ENCODE results near the gene GALNT2. TPM values are rescaled to one million over a fixed set of nuclear protein-coding genes. Genes with fewer than 3 reads are reported as not detected.

Gene GALNT2
- total RNA-seq, 1 donor from 2014 or later = 67.9 TPM

DNA sequence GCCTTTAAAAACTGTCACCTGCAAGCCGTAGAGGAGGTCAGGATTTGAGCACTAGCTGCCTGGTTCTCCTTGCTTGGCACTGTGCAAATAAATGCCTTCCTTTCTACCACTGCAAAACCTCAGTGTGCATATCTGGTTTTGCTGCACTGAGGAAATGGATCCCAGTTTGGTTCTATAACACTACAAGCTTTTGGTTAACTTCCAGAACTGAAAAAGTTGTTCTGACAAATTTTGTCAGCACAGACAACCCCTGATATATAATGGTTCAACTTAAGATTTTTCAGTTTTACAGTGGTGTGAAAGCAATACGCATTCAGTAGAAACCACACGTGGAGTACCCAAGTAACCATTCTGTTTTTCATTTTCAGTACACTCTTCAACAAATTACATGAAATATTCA is 29.8 kb upstream of the GALNT2 start:
- Mint-ChIP-seq H3K4me1 (ENCODE audit: low read depth) (peaks cover 6% of the 10 kb centered on the region), H3K27me3 (ENCODE audit: insufficient read depth) (peaks cover 2% of the 10 kb centered on the region), H3K36me3 (ENCODE audit: low read depth) (peaks cover 4% of the 10 kb centered on the region), H3K4me3 (no peak overlapping the region), H3K27ac (no peak overlapping the region), H3K9me3 (peaks cover 11% of the 10 kb centered on the region)
- no peak for DNase-seq (ENCODE audit: low spot score)
- intact Hi-C loops (cut with micrococcal nuclease) = loop anchor here (1.0 kb wide), 1 partner anchor 67 kb away; no protein-coding TSS in a partner anchor

DNA sequence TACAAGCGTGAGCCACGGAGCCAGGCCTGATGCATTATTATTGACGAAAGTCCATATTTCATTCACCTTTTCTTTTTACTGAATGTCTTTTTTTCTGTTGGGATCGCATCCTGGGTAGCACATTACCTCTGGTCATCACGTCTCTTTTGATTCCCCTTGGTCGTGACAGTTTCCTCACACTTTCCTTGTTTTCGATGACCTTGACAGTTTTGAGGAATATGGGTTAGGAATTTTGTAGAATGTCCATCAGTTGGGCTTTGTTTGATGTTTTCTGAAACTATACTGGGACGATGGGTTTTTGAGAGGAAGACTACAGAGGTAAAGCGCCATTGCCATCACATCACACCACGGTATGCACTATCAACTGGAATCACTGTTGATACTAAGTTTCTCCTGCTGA is 26.6 kb upstream of the GALNT2 start:
- Mint-ChIP-seq H3K9me3 (peaks cover 11% of the 10 kb centered on the region), H3K4me3 (no peak overlapping the region), H3K4me1 (ENCODE audit: low read depth) (peaks cover 6% of the 10 kb centered on the region), H3K27me3 (ENCODE audit: insufficient read depth) (peaks cover 9% of the 10 kb centered on the region), H3K36me3 (ENCODE audit: low read depth) (peaks cover 4% of the 10 kb centered on the region), H3K27ac (no peak overlapping the region)
- DNase-seq (ENCODE audit: low spot score) = no peak
- intact Hi-C loops (cut with micrococcal nuclease) = no loop called here

DNA sequence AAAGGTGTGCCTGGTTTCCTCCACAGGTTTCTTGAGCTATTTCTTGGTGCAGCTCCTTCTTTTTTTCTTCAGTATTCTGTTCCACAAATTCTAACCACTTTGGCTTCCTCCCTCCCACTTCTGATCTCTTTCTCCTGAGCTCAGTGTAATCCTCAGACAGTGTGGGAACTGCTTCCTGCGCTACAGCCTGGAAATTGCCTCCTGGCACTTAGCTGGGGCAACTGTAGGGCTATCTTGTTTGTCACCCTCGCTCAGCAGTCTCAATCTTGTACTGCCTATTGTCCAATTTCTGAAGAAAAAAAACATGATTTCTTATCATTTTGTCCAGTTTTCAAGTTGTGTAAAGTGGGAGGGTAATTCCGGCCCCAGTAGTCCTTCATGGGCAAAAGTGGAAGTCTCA is 24.0 kb upstream of the GALNT2 start:
- Mint-ChIP-seq H3K4me3 (no peak overlapping the region), H3K9me3 (no peaks in the 10 kb centered on the region), H3K27ac (no peak overlapping the region), H3K27me3 (ENCODE audit: insufficient read depth) (peaks cover 9% of the 10 kb centered on the region), H3K36me3 (ENCODE audit: low read depth) (no peaks in the 10 kb centered on the region), H3K4me1 (ENCODE audit: low read depth) (no peaks in the 10 kb centered on the region)
- no peak for DNase-seq (ENCODE audit: low spot score)
- intact Hi-C loops (cut with micrococcal nuclease) = no loop called here

DNA sequence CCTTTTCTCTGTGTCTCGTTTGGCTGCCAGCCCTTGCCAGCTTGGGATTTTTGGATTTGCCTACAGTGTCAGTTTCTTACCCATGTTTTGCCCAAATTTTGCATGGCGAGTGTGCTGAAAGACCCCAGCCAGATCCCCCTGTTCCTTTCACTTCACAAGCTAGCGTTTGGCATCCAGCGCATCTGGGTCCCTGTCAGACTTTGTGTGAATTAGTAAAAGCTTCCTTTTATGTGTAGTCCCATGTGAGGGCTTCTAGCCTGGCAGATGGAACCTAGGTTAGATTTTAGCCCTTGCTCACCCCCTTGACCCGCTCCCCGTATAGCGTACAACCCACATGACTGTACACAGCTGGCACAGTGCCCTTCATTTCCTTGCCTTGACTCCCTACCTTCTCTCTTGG is 22.3 kb upstream of the GALNT2 start:
- H3K27ac Mint-ChIP-seq = no peak overlapping the region
- no peak for DNase-seq (ENCODE audit: low spot score)
- H3K27me3 Mint-ChIP-seq (ENCODE audit: insufficient read depth) = peaks cover 9% of the 10 kb centered on the region
- no peaks in the 10 kb centered on the region for H3K9me3 Mint-ChIP-seq
- no peak overlapping the region for H3K4me3 Mint-ChIP-seq
- no peaks in the 10 kb centered on the region for H3K4me1 Mint-ChIP-seq (ENCODE audit: low read depth)
- intact Hi-C loops (cut with micrococcal nuclease) = no loop called here
- H3K36me3 Mint-ChIP-seq (ENCODE audit: low read depth) = peaks cover 1% of the 10 kb centered on the region

DNA sequence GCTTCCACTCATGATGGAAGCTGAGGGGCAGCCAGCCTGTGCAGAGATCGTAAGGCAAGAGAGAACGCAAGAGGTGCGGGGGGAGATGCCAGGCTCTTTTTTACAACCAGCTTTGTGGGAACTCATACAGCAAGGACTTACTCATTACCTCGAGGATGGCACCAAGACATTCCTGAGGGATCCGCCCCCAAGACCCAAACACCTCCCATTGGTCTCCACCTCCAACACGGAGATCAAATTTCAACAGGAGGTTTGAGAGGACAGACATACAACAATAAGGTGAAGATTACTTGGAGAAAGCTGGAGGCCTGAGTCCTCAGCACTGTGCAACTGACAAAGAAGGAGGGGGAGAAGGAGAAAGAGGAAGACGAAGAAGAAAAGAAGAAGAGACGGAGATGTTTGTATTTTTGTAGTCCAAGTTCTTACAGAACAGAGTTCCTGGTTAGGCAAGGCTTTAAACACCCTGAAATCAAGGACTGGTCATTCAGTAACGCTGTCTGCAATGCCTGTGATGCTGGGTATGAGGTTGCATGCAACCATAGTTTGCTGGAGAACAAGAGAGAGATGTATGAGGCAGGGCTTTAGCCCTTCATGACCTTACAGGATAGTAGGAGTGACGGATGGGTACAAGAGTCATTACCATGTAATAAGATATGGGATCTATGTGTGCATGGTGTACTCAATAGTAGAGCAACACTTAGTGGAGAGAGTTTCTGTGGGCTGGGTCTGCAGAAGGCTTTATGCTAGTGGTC is 19.7 kb upstream of the GALNT2 start:
- H3K4me1 Mint-ChIP-seq (ENCODE audit: low read depth) = peaks cover 5% of the 10 kb centered on the region
- no peak overlapping the region for H3K4me3 Mint-ChIP-seq
- peaks cover 7% of the 10 kb centered on the region for H3K27me3 Mint-ChIP-seq (ENCODE audit: insufficient read depth)
- H3K9me3 Mint-ChIP-seq = no peaks in the 10 kb centered on the region
- intact Hi-C loops (cut with micrococcal nuclease) = no loop called here
- H3K36me3 Mint-ChIP-seq (ENCODE audit: low read depth) = peaks cover 1% of the 10 kb centered on the region
- DNase-seq (ENCODE audit: low spot score) = no peak
- H3K27ac Mint-ChIP-seq = no peak overlapping the region

DNA sequence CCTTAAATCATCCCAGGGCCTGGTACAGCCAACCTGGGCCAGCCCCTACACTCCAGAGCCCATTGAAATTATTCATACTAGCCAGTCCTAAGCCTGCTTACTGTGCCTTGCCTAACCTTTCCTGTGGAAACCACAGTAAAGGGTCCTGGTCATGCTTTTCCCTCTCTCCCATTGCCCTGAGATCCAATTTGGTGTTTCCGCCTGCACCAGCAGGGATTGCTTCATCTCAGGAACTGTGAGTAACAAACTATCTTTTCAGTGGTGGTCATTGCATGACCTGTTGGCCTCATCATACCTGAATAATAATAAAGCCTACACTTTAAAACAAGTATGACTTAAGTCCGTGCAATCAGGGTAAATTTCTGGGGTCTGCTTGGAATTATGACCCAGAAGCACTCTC is 18.7 kb upstream of the GALNT2 start:
- Mint-ChIP-seq H3K4me3 (no peak overlapping the region), H3K27ac (no peak overlapping the region), H3K9me3 (no peaks in the 10 kb centered on the region), H3K36me3 (ENCODE audit: low read depth) (peaks cover 1% of the 10 kb centered on the region), H3K27me3 (ENCODE audit: insufficient read depth) (peaks cover 4% of the 10 kb centered on the region), H3K4me1 (ENCODE audit: low read depth) (peaks cover 5% of the 10 kb centered on the region)
- intact Hi-C loops (cut with micrococcal nuclease) = no loop called here
- no peak for DNase-seq (ENCODE audit: low spot score)

DNA sequence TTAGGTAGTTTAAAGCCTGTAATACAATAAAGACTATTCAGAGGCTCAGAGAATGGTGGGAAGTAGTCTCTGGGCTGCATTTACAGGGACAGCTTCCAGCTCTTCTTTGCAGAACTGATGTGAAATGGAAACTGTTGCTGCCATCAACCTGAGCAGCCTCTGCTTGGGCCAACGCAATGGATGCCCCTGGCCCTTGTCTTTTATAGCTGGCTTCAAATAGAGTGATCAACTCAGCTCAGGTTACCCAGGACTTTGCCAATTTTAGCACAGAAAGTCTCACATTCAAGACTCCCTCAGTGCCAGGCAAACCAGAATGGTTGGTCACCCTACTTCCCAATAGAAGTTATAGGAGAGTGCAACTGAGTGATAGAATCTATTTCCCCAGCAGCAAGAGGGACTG is 18.1 kb upstream of the GALNT2 start:
- Mint-ChIP-seq H3K4me3 (no peak overlapping the region), H3K9me3 (no peaks in the 10 kb centered on the region), H3K4me1 (ENCODE audit: low read depth) (peaks cover 5% of the 10 kb centered on the region)

DNA sequence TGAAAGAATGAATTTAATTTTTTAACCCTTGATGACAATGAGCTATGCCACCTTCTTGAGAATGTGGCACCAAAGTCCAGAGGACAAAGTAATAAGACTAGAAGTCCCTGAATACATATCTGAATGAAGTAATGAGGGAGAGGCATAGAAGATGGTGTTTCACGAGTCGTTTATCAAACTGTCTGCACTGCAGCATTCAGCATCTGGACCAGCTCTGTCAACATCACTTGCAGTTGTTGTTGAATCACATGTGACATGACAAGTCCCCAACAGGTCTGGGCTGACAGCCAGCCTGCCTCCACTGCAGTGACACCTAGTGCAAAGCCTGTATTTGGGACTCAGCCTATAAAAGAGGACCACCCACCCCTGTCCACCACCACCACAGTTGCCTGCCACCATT is 17.3 kb upstream of the GALNT2 start:
- Mint-ChIP-seq H3K36me3 (ENCODE audit: low read depth) (peaks cover 1% of the 10 kb centered on the region), H3K27me3 (ENCODE audit: insufficient read depth) (no peaks in the 10 kb centered on the region), H3K4me3 (no peak overlapping the region), H3K27ac (no peak overlapping the region), H3K4me1 (ENCODE audit: low read depth) (peaks cover 5% of the 10 kb centered on the region), H3K9me3 (no peaks in the 10 kb centered on the region)
- DNase-seq (ENCODE audit: low spot score) = no peak
- intact Hi-C loops (cut with micrococcal nuclease) = no loop called here

More for the DNA sequence above, 18.1 kb upstream of the GALNT2 start:
- Mint-ChIP-seq H3K27ac (no peak overlapping the region), H3K36me3 (ENCODE audit: low read depth) (peaks cover 1% of the 10 kb centered on the region), H3K27me3 (ENCODE audit: insufficient read depth) (no peaks in the 10 kb centered on the region)
- intact Hi-C loops (cut with micrococcal nuclease) = no loop called here
- no peak for DNase-seq (ENCODE audit: low spot score)

DNA sequence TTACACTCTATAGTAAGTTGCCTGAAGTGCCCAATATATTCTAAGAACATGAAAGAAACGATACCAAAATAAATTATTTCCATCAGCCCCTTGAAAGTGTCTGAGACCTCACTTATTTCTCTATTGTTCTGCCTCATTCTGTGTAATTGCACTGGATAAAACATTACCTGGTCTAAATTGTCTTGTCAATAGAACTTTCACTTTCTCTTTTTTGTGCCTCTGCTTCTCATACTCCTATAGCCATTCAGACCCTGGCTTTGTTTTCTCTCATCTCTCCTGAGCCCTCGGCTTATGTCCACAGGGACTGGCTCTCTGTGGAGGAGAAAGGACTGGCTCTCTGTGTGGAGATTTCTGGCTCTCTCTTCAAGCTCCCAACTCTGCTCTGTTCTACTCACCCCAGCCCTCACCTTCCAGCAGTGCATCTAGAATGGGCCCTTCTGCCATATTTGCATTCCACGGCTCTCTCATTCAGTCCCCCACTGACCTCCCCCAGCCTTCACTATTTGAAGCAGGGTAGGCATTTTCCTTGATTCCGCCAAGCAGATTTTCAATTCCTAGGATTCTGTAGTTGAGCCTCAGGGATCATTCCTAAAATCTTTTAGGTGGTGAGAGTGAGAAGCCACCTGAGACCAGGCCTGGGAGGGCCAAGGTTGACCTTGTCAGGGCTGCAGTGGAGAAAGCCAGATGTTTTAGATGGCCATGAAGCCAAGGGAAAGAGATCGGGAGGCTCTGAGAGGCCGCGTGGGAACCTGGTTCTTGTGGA is 15.9 kb upstream of the GALNT2 start:
- Mint-ChIP-seq H3K4me1 (ENCODE audit: low read depth) (peaks cover 5% of the 10 kb centered on the region), H3K27me3 (ENCODE audit: insufficient read depth) (no peaks in the 10 kb centered on the region), H3K36me3 (ENCODE audit: low read depth) (peaks cover 1% of the 10 kb centered on the region), H3K4me3 (no peak overlapping the region), H3K9me3 (no peaks in the 10 kb centered on the region), H3K27ac (no peak overlapping the region)
- intact Hi-C loops (cut with micrococcal nuclease) = no loop called here
- DNase-seq (ENCODE audit: low spot score) = no peak

DNA sequence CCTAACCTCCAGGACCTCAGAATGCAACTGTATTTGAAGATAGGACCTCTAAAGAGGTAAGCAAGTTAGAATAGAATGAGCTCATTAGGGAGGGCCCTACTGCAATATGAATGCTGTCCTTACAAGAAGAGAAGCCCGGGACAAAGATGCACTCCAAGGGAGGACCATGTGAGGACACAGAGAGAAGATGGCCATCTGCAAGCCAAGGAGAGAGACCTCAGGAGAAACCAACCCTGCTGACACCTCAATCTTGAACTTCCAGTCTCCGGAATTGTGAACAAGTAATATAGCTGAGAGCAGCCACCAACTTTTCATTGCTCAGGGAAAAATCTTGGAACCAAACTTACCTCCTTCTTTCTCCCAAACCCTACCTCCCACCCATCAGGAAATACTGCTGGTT is 15.0 kb upstream of the GALNT2 start:
- peaks cover 2% of the 10 kb centered on the region for H3K27me3 Mint-ChIP-seq (ENCODE audit: insufficient read depth)
- intact Hi-C loops (cut with micrococcal nuclease) = no loop called here
- H3K9me3 Mint-ChIP-seq = no peaks in the 10 kb centered on the region
- no peak for DNase-seq (ENCODE audit: low spot score)
- no peak overlapping the region for H3K4me3 Mint-ChIP-seq
- H3K36me3 Mint-ChIP-seq (ENCODE audit: low read depth) = peaks cover 1% of the 10 kb centered on the region
- H3K4me1 Mint-ChIP-seq (ENCODE audit: low read depth) = peaks cover 5% of the 10 kb centered on the region
- no peak overlapping the region for H3K27ac Mint-ChIP-seq

DNA sequence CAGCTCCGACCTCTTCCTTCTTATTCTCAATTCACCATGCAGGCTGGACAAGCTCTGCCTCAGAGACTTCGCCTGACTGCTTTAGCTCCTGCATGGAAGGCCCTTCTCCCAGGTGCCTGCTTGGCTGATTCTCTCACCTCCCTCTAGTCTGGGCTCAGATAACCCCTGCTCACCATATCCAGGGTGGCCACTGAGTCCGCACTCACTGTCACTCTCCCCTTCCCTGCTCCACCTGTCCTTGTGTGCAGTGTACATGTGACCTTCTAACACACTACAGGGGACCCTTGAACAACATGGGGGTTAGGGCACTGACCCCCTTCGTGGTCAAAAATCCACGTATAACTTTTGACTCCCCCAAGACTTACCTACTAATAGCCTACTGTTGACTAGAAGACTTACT is 14.4 kb upstream of the GALNT2 start:
- Mint-ChIP-seq H3K4me1 (ENCODE audit: low read depth) (peaks cover 5% of the 10 kb centered on the region), H3K4me3 (no peak overlapping the region), H3K27ac (no peak overlapping the region), H3K9me3 (no peaks in the 10 kb centered on the region), H3K27me3 (ENCODE audit: insufficient read depth) (peaks cover 5% of the 10 kb centered on the region), H3K36me3 (ENCODE audit: low read depth) (peaks cover 1% of the 10 kb centered on the region)
- no peak for DNase-seq (ENCODE audit: low spot score)
- intact Hi-C loops (cut with micrococcal nuclease) = no loop called here

DNA sequence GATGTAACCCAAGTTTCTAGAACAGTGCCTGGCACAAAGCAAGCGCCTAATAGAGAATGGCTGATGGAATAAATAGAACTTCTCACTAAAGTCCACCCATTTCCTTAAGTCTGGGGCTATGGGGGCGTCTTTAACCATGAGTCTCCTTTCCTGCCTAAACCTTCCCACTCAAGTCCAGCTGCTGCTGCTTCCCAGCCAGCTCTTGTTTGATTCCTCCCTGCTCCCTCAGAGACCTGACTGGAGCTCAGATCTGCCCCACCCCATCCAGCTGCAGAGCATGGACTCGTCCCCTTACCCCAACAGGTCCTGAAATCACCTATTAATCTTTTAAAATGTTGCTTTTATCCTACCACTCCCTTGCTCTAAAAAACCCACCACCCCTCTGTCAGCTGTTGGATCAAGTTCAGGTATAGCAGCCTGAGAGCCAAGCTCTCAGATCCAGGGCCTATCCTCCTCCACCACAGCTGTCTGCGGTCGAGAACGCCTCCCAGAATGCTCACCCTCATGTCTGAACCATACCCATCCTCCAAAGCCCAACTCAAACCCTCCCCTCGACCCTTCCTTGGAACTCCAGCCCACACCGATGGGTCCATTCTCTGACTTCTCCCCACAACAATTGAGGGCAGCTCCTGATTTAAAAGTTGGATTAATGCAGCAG is 12.8 kb upstream of the GALNT2 start:
- H3K27ac Mint-ChIP-seq = no peak overlapping the region
- intact Hi-C loops (cut with micrococcal nuclease) = no loop called here
- H3K4me1 Mint-ChIP-seq (ENCODE audit: low read depth) = peaks cover 5% of the 10 kb centered on the region
- H3K27me3 Mint-ChIP-seq (ENCODE audit: insufficient read depth) = peaks cover 7% of the 10 kb centered on the region
- H3K36me3 Mint-ChIP-seq (ENCODE audit: low read depth) = no peaks in the 10 kb centered on the region
- H3K4me3 Mint-ChIP-seq = no peak overlapping the region
- H3K9me3 Mint-ChIP-seq = no peaks in the 10 kb centered on the region
- no peak for DNase-seq (ENCODE audit: low spot score)

DNA sequence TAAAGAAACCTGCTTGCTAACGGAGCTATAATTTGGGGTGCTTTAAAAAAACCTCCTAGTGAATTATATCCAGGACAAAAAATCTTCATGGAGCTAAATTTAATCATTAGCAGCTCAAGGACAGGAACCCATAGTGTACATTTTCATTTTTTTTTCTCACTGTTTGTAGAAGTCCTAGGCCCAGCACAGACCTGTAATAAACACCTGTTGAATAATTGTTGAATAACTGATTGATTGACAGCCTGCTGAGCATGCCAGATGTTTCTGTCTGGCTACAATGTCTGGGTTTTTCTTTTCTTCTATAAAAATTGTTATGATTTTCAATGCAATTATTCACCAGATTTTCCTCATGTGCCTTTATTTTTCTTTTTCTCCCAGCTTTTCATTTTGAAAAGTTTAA is 10.9 kb upstream of the GALNT2 start:
- no peaks in the 10 kb centered on the region for H3K9me3 Mint-ChIP-seq
- peaks cover 2% of the 10 kb centered on the region for H3K4me1 Mint-ChIP-seq (ENCODE audit: low read depth)
- H3K4me3 Mint-ChIP-seq = no peak overlapping the region
- no peak for DNase-seq (ENCODE audit: low spot score)
- no peak overlapping the region for H3K27ac Mint-ChIP-seq
- intact Hi-C loops (cut with micrococcal nuclease) = no loop called here
- no peaks in the 10 kb centered on the region for H3K36me3 Mint-ChIP-seq (ENCODE audit: low read depth)
- H3K27me3 Mint-ChIP-seq (ENCODE audit: insufficient read depth) = peaks cover 18% of the 10 kb centered on the region
